Activated T-cell treated with anti-CD3 and anti-CD28 coated beads for 24 hours (primary cell): ENCODE data around the gene TFAP2D.

ENCODE experiments used
- DNase-seq: peaks from one replicate; pipeline ENCODE4 v3.0.0-alpha.2; 2020; ENCODE audit warnings: low read depth

TFAP2D gene

DNA sequence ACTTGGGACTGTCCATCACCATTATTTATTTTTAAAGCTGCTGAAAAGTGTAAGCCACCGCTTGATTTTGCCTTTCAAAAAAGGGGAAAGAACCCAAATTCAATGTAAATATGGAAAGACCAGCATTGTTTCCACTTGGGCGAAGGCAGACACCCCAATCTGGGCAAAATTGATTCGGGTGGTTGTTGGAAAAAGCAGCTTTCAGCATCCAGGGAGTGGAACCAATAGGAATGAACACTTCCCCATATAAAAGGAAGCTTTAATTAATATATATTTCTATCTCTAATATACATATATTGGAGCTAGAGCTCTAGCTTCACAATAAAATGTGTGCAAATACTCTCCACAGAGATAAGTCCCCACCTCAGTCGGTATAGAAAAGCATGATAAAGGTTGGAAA, at the start of gene TFAP2D:
Gene TFAP2D (plus strand): TSS at position 301 of the 400 bp plus-strand sequence. CDS start 530 bp downstream, outside the sequence.
- DNase-seq: no peak

DNA sequence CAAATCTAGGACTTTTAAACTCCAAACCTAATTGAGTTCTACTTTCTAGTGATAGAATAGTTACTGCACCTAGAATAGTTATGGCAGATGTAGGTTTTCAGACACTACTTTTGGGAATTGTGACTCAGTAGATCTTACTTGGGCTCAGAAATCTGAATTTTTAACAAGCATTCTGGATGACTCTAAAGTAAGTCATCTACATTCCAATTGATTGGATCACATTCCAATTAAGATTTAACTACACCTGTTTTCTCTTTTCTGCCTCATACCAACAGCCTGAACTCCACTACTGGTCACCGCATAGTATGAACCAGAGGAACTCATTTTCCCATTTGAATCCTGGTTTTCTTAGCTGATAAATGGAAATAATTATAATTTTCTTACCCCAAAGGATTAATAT, 49.5 kb upstream of the TFAP2D start:
- no peak for DNase-seq

- no peak for DNase-seq
These were observed 47.2 kb upstream of the TFAP2D start for GRCh38 chr6:50666089-50666488.

DNA sequence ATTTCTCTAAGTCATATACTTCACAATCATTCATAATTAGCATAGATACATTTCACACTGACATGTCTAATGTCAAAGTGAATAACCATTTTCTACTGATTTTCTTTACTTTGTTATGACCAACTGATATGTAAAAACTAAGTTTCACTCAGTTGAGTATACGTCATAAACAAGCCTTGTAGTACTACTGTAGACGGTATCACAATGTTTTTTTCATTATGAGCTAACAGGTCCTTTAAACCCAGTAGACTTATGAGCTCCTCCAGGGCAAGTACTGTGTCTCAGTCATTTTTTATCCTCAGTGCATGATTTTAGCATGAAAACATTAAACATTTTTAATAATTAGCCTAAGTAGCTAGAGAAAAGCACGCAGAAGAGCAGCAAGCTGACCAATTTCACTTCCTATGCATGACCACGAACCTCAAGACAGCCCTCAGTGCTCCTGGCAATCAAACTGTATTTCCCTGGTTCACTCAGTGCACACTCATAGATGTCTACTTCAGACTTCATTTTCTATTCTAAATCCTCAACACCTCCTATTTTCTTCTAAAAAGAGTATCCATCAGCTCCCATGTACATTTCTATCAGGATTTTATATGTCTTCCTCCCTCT, 32.0 kb upstream of the TFAP2D start:
- no peak for DNase-seq

DNA sequence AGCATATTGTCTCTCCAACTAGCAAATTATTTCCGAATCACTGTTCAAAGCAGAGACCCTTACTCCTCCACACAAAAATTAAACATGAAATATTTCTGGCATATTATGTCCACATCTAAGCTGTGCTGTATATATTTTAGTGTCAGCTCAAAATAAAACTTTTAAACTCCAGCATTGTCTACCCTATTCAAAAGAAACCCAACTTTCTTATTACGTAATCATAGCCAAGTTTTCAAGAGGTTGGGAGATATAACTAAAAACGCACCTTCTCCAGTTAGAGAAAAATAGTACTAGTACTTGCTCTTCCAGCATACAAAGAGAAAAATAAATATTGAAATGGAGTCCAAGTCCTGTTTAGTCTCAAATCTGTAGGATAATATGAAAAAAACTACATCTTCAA, 24.1 kb upstream of the TFAP2D start:
- DNase-seq: no peak

DNA sequence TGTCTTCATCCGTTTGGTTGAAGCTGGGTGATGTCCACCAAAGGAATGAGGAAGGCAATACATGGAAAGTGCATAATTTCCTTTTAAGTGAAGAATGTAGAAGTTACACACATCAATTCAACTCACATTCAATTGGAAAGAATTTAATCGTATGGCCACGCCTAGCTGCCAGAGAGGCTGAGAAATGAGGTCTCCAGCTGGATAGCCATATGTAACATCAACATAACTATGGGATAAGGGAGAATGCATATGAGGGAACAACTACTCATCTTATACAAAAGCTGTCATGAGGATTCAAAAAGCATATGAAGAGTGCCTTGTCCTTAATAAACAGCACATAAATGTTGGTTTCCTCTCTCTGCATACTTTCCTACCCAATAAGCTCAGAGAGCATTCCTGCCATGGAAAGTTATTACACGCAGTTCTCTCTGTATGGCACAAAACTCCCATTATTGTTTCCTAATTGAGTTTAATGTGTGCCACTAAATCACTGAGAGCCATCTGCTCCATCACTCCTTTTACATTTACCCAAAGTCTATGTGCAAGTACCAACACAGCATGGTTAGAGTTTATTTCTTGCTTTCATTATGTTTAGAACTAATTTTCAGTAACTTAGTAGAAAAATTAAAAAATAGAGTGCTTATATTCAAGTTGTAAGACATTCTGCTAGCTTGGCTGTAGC, 21.4 kb upstream of the TFAP2D start:
- no peak for DNase-seq

DNA sequence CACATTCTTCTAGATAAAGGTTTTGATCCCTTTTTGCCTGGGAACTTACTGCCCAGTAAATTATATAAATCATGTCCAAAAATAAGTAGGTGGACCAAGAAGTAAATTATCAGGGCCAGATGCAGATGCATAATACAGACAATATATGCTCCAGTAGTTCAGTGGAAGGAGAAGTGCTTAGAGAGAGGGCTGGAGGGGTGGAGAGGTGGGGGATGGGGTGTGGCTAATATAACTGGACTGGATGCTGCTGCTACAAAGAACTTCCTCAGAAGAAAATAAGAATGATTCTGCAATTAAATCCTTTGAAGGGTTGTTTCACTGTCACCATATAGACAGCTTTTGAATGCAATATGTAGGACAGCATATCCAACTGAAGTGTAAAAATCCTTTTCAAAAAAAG, 14.8 kb upstream of the TFAP2D start:
- DNase-seq: no peak

- DNase-seq: no peak
These were observed 14.1 kb upstream of the TFAP2D start for GRCh38 chr6:50699051-50699775.

GRCh38 chr6:50706575-50706974, 6.8 kb upstream of the TFAP2D start:
- no peak for DNase-seq

DNA sequence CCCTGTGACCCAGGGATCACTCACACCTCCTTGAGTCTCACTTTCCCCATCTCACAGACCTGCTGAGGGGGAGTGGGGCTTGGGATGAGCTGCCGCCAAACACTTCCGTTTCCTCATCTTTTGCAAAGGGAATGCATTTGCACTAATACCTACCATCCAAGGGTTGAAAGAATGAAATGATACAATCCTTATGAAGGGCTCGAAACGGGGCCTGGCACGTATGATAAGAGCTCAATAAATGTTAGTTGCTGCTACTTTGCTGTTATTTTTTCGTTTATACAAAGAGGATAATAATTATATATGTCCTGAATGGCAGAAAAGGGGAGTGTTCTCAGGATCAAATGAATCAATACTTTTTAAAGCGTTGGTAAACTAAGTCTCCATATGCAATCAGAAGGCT, 6.1 kb upstream of the TFAP2D start:
- no peak for DNase-seq

DNA sequence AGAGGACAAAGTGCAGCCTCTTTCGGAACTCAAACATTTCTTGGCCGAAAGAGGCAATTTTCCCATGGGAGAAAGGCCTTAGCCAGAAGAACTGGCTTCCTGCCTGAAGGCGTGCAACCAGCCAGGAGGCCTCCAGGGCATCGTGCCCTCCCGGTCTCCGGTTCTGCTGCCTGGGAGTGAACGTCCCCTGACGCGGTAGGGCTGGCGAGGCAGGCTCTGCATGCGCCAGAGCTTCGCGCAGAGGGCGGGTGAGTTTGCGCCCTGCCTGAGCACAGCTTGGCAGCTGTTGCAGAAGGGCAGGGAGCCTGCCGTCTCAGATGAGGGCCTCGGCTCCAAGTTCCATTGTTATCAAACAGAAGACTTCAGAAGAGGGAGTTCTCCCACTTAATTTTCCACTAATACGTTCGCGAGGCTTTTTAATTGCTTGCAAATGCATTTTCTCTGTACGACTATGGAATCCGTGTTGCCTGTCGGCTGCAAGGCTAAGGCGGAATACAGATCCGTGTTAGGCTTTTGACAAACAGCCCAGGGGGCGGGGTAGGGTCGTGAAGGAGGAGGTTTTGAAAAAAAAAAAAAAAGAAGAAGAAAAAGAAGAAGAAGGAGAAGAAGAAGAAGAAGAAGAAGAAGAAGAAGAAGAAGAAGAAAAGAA, 5.5 kb upstream of the TFAP2D start:
- no peak for DNase-seq

DNA sequence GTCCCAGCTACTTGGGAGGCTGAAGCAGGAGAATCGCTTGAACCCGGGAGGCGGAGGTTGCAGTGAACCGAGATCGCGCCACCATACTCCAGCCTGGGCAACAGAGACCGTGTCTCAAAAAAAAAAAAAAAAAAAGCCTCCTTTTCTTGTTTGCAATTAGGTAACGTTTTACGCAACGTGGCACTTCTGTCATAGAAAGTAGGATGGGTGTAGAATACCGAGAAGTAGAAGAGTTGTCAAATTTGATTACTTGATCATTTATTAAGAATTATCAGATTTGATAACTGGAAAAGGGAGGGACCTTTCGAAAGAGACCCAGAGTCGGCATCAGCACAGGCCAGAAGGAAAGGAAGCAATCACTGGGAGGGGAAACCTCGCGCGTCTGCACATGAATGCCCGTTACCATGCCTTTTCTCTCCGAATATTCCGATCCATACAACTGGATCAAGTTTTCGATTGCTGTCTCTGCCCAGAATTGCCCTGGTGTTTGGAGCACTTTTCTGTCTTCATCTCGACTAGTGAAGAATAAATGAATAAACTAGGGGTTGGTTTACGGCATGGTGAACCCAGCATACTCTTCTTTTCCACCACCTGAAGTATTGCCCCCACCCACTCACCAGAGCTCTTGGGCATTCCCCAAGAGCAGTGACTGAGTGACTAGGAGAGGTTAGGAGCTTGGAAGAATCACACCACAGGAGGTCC, 4.5 kb upstream of the TFAP2D start:
- no peak for DNase-seq

DNA sequence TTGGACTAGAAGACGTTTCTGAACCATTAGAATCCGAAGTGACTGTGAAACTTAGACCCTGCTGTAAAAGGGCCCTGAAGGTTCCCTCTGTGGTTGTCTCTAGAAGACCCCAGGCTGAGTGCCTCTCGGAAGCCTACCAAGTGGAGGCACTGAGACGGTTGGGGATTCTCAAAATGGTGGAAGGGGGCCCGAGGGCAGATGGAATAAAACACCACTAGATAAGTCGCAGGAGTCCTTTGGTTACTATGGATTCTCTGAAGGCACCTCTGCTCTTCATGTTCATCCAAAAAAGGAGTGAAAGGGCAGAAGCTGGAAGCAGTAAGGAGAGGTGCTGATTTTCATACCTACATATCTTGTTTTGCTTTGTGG, 4.0 kb upstream of the TFAP2D start:
- no peak for DNase-seq

DNA sequence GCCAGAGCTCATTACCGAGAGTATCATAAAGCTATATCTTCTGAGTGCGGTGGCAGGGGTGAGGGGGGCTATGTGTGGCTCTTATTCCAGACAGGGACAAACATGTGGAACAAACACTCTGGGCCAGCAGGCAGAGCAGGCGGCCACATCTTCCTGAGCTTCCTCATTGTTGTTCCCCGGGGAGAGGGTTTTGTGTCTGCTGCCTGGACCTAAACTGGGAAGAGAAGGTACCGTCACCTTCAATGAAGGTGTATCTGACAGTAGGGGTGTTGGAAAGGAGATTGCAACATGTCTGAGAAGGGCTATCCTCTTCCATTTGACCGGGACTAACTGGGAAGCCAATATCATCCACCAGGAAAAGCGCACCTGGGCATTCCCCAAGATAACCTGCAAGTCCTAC, 1.6 kb upstream of the TFAP2D start:
- DNase-seq: no peak

- DNase-seq: no peak
These were observed 1.0 kb upstream of the TFAP2D start for GRCh38 chr6:50712291-50712690.

DNA sequence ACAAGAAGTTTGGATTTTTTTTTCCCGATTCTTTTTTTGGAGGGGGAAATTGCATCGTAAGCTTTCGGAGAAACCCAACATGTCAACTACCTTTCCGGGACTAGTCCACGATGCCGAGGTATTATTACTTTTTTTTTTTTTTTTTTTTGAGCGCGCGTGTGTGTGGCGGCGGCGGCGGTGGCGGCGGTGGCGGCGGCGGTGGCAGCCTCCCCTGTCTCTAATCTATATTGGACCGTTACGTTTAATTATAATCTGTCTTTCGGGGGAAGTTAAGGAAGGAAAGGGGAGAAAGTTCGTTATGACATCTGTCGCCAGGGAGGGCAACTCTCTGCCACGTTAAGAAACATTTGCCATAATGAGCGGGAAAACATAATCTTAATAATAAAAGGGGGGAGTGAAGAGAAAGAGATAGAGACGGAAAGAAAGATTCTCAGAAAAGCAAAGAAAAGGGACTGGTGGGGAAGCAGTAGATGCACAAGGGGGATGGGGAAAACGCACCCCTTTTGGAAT, 706 bp downstream of the TFAP2D start:
- DNase-seq: no peak

GRCh38 chr6:50714487-50715379, 1.4 kb downstream of the TFAP2D start:
- DNase-seq: no peak

- no peak for DNase-seq
These were observed 3.7 kb downstream of the TFAP2D start for GRCh38 chr6:50716899-50717509.

- DNase-seq: no peak
These were observed 4.6 kb downstream of the TFAP2D start for GRCh38 chr6:50717734-50718457.

GRCh38 chr6:50718566-50718965, 5.2 kb downstream of the TFAP2D start:
- no peak for DNase-seq
